H9 (cell line): ENCODE results near the gene SEMA3C. TPM values are rescaled to one million over a fixed set of nuclear protein-coding genes. Genes with fewer than 3 reads are reported as not detected.

Experiments used
- DNase-seq: peaks from one replicate; pipeline ENCODE4 v3.0.0-alpha.2; 2017
- H2AFZ ChIP-seq: one replicate; pipeline ENCODE4 v1.6.1; 2013; ENCODE audit warnings: mild to moderate bottlenecking, low read length, control low read depth, moderate library complexity
- H2AK5ac ChIP-seq: 2 replicates; pipeline ENCODE4 v1.6.1; 2013; ENCODE audit warnings: low read length, control low read depth, mixed read lengths; ENCODE audit not compliant: insufficient read length
- H2BK120ac ChIP-seq: one replicate; pipeline ENCODE4 v1.6.1; 2013; ENCODE audit warnings: low read depth, mild to moderate bottlenecking, low read length, control low read depth, inconsistent platforms; ENCODE audit not compliant: poor library complexity, severe bottlenecking
- H2BK12ac ChIP-seq: 2 replicates; pipeline ENCODE4 v1.6.1; 2013; ENCODE audit warnings: low read length, control low read depth, mixed read lengths, low read depth; ENCODE audit not compliant: insufficient read length
- H2BK15ac ChIP-seq: 2 replicates; pipeline ENCODE4 v1.6.1; 2013; ENCODE audit warnings: low read depth, low read length, control low read depth
- H2BK20ac ChIP-seq: one replicate; pipeline ENCODE4 v1.6.1; 2013; ENCODE audit warnings: low read depth, mild to moderate bottlenecking, low read length, control low read depth, inconsistent platforms; ENCODE audit not compliant: poor library complexity, severe bottlenecking
- H2BK5ac ChIP-seq: 2 replicates; pipeline ENCODE4 v1.6.1; 2013; ENCODE audit warnings: low read length, control low read depth, mixed read lengths; ENCODE audit not compliant: insufficient read length
- H3K14ac ChIP-seq: 2 replicates; pipeline ENCODE4 v1.6.1; 2013; ENCODE audit warnings: low read length, control low read depth; ENCODE audit not compliant: insufficient read depth
- H3K18ac ChIP-seq: 2 replicates; pipeline ENCODE4 v1.6.1; 2013; ENCODE audit warnings: low read depth, mild to moderate bottlenecking, mixed read lengths, low read length, control low read depth; ENCODE audit not compliant: insufficient read length
- H3K23ac ChIP-seq: 2 replicates; pipeline ENCODE4 v1.6.1; 2013; ENCODE audit warnings: low read length, control low read depth, mixed read lengths, low read depth; ENCODE audit not compliant: insufficient read length
- H3K23me2 ChIP-seq: 2 replicates; pipeline ENCODE4 v1.6.1; 2013; ENCODE audit warnings: low read depth, mild to moderate bottlenecking, mixed read lengths, low read length, control low read depth; ENCODE audit not compliant: insufficient read length, poor library complexity, severe bottlenecking
- H3K27ac ChIP-seq: 2 replicates; pipeline ENCODE4 v1.5.1; 2013; ENCODE audit warnings: low read length, control low read depth, mixed read lengths, low read depth; ENCODE audit not compliant: insufficient read length
- H3K27me3 ChIP-seq: 2 replicates; pipeline ENCODE4 v1.6.1; 2013; ENCODE audit warnings: low read length, control low read depth, inconsistent platforms; ENCODE audit not compliant: insufficient read depth
- H3K4ac ChIP-seq: 2 replicates; pipeline ENCODE4 v1.6.1; 2013; ENCODE audit warnings: low read depth, mild to moderate bottlenecking, control low read depth, inconsistent platforms, low read length, moderate library complexity
- H3K4me1 ChIP-seq: 2 replicates; pipeline ENCODE4 v1.6.1; 2013; ENCODE audit warnings: low read length, control low read depth, inconsistent platforms; ENCODE audit not compliant: insufficient read depth
- H3K4me2 ChIP-seq: 2 replicates; pipeline ENCODE4 v1.6.1; 2013; ENCODE audit warnings: low read length, control low read depth, mixed read lengths; ENCODE audit not compliant: insufficient read length, insufficient read depth
- H3K56ac ChIP-seq: 2 replicates; pipeline ENCODE4 v1.6.1; 2013; ENCODE audit warnings: low read depth, mild to moderate bottlenecking, mixed read lengths, low read length, control low read depth; ENCODE audit not compliant: insufficient read length
- H3K79me1 ChIP-seq: 2 replicates; pipeline ENCODE4 v1.6.1; 2013; ENCODE audit warnings: low read depth, mild to moderate bottlenecking, moderate library complexity, low read length, control low read depth, inconsistent platforms; ENCODE audit not compliant: insufficient read depth, poor library complexity, severe bottlenecking
- H3K79me2 ChIP-seq: 2 replicates; pipeline ENCODE4 v1.6.1; 2013; ENCODE audit warnings: low read length, control low read depth, inconsistent platforms; ENCODE audit not compliant: insufficient read depth
- H3K9ac ChIP-seq: 2 replicates; pipeline ENCODE4 v1.6.1; 2013; ENCODE audit warnings: low read length, control low read depth, mixed read lengths; ENCODE audit not compliant: insufficient read length; ENCODE audit errors: extremely low read depth
- H3K9me3 ChIP-seq: one replicate; pipeline ENCODE4 v1.6.1; 2013; ENCODE audit warnings: low read depth, low read length, inconsistent platforms; ENCODE audit not compliant: control insufficient read depth
- H3T11ph ChIP-seq: one replicate; pipeline ENCODE4 v1.6.1; 2013; ENCODE audit warnings: mild to moderate bottlenecking, low read length, control low read depth, inconsistent platforms
- H4K20me1 ChIP-seq: one replicate; pipeline ENCODE4 v1.6.1; 2013; ENCODE audit not compliant: control insufficient read depth, insufficient read length, insufficient read depth
- H4K5ac ChIP-seq: 2 replicates; pipeline ENCODE4 v1.6.1; 2013; ENCODE audit warnings: low read depth, mild to moderate bottlenecking, mixed read lengths, low read length, control low read depth; ENCODE audit not compliant: insufficient read length
- H4K8ac ChIP-seq: replicated peaks from 2 replicates; pipeline ENCODE4 v1.6.1; 2013; ENCODE audit warnings: low read length, control low read depth, mixed read lengths, low read depth; ENCODE audit not compliant: insufficient read length
- H4K91ac ChIP-seq: 2 replicates; pipeline ENCODE4 v1.6.1; 2013; ENCODE audit warnings: low read depth, mild to moderate bottlenecking, moderate library complexity, mixed read lengths, low read length, control low read depth; ENCODE audit not compliant: insufficient read length
- H3K27ac Mint-ChIP-seq, 3 experiments: 2 replicates in 2 of 3; 3 replicates in 1 of 3; pipeline ENCODE4 v1.8.0; 2020 to 2021; ENCODE audit warnings: mixed read lengths in 3 of 3, mild to moderate bottlenecking in 1 of 3, moderate library complexity in 1 of 3
- H3K27me3 Mint-ChIP-seq: 2 replicates; pipeline ENCODE4 v1.8.0; 2021; ENCODE audit warnings: low read depth, mild to moderate bottlenecking, moderate library complexity, mixed read lengths
- H3K36me3 Mint-ChIP-seq, 3 experiments: 2 replicates in 2 of 3; 3 replicates in 1 of 3; pipeline ENCODE4 v1.8.0; 2020 to 2021; ENCODE audit warnings: low read depth in 3 of 3, mixed read lengths in 3 of 3; ENCODE audit not compliant: insufficient read depth in 1 of 3
- H3K4me1 Mint-ChIP-seq, 2 experiments: 2 replicates each; pipeline ENCODE4 v1.8.0; 2020; ENCODE audit warnings: mixed read lengths in 2 of 2
- H3K4me3 Mint-ChIP-seq, 2 experiments: 2 replicates in 1 of 2; 3 replicates in 1 of 2; pipeline ENCODE4 v1.8.0; 2020 to 2021; ENCODE audit warnings: mild to moderate bottlenecking in 2 of 2, mixed read lengths in 2 of 2, moderate library complexity in 1 of 2
- H3K9me3 Mint-ChIP-seq, 2 experiments: 2 replicates in 1 of 2; 3 replicates in 1 of 2; pipeline ENCODE4 v1.8.0; 2020; ENCODE audit warnings: mild to moderate bottlenecking in 2 of 2, mixed read lengths in 2 of 2, moderate library complexity in 1 of 2
- CTCF ChIP-seq: fragments of 200-600 bp; sonication (generic); conservative IDR thresholded peaks from 3 replicates; pipeline ENCODE4 v1.8.0; 2021; ENCODE audit warnings: antibody characterized with exemption, mild to moderate bottlenecking
- WGBS: extraction: QIAGEN DNeasy Blood & Tissue Kit; methylation state at CpG from one replicate; pipeline ENCODE4 v1.1.7; 2013; ENCODE audit warnings: missing lambda C conversion rate, low lambda C conversion rate, mixed read lengths; ENCODE audit not compliant: insufficient read length; ENCODE audit errors: extremely low coverage; 5-methylcytosine and 5-hydroxymethylcytosine counted together
- total RNA-seq: library from RNA; stranded (reverse); gene quantifications from 2 replicates; pipeline ENCODE4 v1.2.1, GENCODE V29; 2021

Gene SEMA3C
- total RNA-seq, 1 experiment from 2014 or later: 1.6 TPM

GRCh38 chr7:80934321-80934720, 15.5 kb upstream of the SEMA3C start:
- H4K91ac ChIP-seq: no peak overlapping the region
- no peaks in the 10 kb centered on the region for H3K23me2 ChIP-seq
- H3K14ac ChIP-seq: no peak overlapping the region
- no peak overlapping the region for H3K4me2 ChIP-seq
- H2BK20ac ChIP-seq: no peak overlapping the region
- H3K4me1 ChIP-seq: no peaks in the 10 kb centered on the region
- WGBS: no CpG with 5 or more reads among the region's 1 CpG
- H4K20me1 ChIP-seq: no peaks in the 10 kb centered on the region
- H3K56ac ChIP-seq: no peak overlapping the region
- TF ChIP-seq CTCF: no peak
- no peak overlapping the region for H4K5ac ChIP-seq
- H4K8ac ChIP-seq: no peak overlapping the region
- H3K9ac ChIP-seq: no peak overlapping the region
- Mint-ChIP-seq H3K27me3 (no peaks in the 10 kb centered on the region), H3K4me1 (peaks cover 0 to 4% of the 10 kb centered on the region in 2 experiments; a peak in 2 of 4 replicates), H3K4me3 (no peak overlapping the region), H3K36me3 (no peaks in the 10 kb centered on the region), H3K27ac (no peak overlapping the region), H3K9me3 (no peaks in the 10 kb centered on the region)
- H3T11ph ChIP-seq: no peak overlapping the region
- no peak overlapping the region for H2BK120ac ChIP-seq
- H3K27me3 ChIP-seq: no peaks in the 10 kb centered on the region
- H3K27ac ChIP-seq: no peak overlapping the region
- H2BK15ac ChIP-seq: no peak overlapping the region
- DNase-seq: no peak
- H3K79me2 ChIP-seq: no peaks in the 10 kb centered on the region
- no peak overlapping the region for H3K18ac ChIP-seq
- H2AK5ac ChIP-seq: no peak overlapping the region
- no peak overlapping the region for H2AFZ ChIP-seq
- no peak overlapping the region for H2BK5ac ChIP-seq
- H3K4ac ChIP-seq: no peak overlapping the region
- H2BK12ac ChIP-seq: no peak overlapping the region
- H3K9me3 ChIP-seq: no peaks in the 10 kb centered on the region
- no peak overlapping the region for H3K23ac ChIP-seq
- no peaks in the 10 kb centered on the region for H3K79me1 ChIP-seq
